Motor neuron (in vitro differentiated cells): ENCODE measurements around the gene MMAB. TPM values are rescaled to one million over a fixed set of nuclear protein-coding genes. Genes with fewer than 3 reads are reported as not detected.

Source experiments
- ATAC-seq, 8 experiments: fragments of 200-7000 bp; cut with Tn5 transposase; replicated peaks in 6 of 8; 2 replicates each; pipeline ENCODE4 v1.8.0; 2021; ENCODE audit warnings: mild to moderate bottlenecking in 8 of 8, moderate library complexity in 8 of 8
- H3K27ac ChIP-seq, 2 donors: fragments of 250-450 bp; sonication (Bioruptor Pico); 2 replicates each; pipeline ENCODE4 v1.9.0; 2021; ENCODE audit warnings: antibody characterized with exemption in 2 of 2, mild to moderate bottlenecking in 2 of 2, moderate library complexity in 1 of 2
- H3K4me1 ChIP-seq, 2 donors: fragments of 250-450 bp; sonication (Bioruptor Pico); replicated peaks in 1 of 2; 2 replicates each; pipeline ENCODE4 v1.6.1; 2021; ENCODE audit warnings: antibody characterized with exemption in 2 of 2, mild to moderate bottlenecking in 2 of 2, moderate library complexity in 1 of 2
- H3K4me3 ChIP-seq, 5 donors: fragments of 250-450 bp; sonication (Bioruptor Pico); 2 replicates each; pipeline ENCODE4 v1.9.0; 2021; ENCODE audit warnings: antibody characterized with exemption in 5 of 5, mild to moderate bottlenecking in 5 of 5, moderate library complexity in 4 of 5
- WGBS, 10 experiments: fragments of 450-650 bp; shearing (Covaris generic); methylation state at CpG; one replicate each; pipeline ENCODE4 v1.0.0; 2022; 5-methylcytosine and 5-hydroxymethylcytosine counted together
- in situ Hi-C, 9 experiments: fragments of 400-800 bp; cut with MboI; loops; one replicate each; pipeline ENCODE4 v1.15.0; 2021; ENCODE audit warnings: low sequenced_read_pairs in 9 of 9, low pct_unique_long_range_greater_than_20kb in 2 of 9; ENCODE audit not compliant: unreplicated experiment in 9 of 9
- total RNA-seq, 8 experiments: library from RNA; unstranded; fragments of 300-600 nt; gene quantifications; 2 replicates each; pipeline versions ENCODE4 v1.2.3 to v1.2.4, GENCODE V29; 2022

MMAB gene
- total RNA-seq, 8 experiments from 2014 or later: 15.1 to 74.6 (median 25.7) TPM

DNA sequence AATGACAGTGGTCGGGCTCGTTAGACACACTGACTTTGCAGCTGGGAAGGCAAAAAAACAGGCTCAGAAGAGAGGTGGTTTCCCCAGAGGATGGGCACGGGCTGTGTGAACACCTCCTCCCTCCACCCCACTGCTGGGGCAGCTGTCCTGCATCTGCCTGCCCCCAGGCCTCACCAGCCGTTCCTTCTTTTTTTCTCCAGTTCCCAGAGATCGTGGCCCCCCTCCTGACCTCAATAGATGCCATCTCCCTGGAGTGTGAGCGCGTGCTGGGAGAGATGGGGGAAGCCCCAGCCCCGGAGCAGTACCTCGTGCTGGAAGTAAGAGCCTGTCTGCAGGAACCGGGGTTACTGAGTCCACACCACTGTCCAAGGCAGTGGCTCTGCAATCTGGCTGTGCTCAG is 17.7 kb upstream of the MMAB start:
- Histone ChIP-seq H3K27ac (no peak overlapping the region), H3K4me3 (no peak overlapping the region), H3K4me1 (peaks cover 3 to 12% of the 10 kb centered on the region in 2 donors)
- ATAC-seq: no peak
- in situ Hi-C loops: loop anchor here in 5 of 9 experiments (10.0 to 25.0 kb wide), 3 partner anchors 171 to 296 kb away; partner anchors contain the start of gene GLTP (in 2 of the 5)
- WGBS, 10 experiments: 20 to 100% (median 84%) methylated on average over 1 to 5 of the region's 10 CpGs; no CpG with 5 or more reads in 3 of the 10 experiments

DNA sequence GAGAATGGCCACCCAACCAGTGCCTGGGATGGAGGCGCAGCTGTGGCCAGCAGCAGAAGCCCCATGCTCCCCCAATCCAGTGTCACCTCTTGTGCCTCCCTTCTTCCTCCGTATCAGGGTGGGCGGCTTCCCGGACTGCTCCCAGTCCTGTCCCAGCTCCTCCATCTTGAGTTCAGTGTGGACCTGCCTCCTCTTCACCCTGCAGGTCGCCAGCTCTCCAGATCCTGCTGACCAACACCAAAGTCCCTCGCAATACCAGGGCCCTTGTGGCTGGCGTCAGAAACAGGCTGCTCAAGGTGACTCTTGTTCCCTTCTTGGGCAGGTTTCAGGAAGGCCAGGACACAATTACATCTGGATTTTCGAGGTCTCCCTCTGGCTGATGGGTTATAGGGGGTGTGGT is 17.3 kb upstream of the MMAB start:
- no peak overlapping the region for H3K4me3 ChIP-seq
- H3K27ac ChIP-seq: no peak overlapping the region
- H3K4me1 ChIP-seq: peaks cover 3 to 12% of the 10 kb centered on the region in 2 donors
- no peak for ATAC-seq
- WGBS, 10 experiments: 29 to 100% (median 87%) methylated on average over 1 to 7 of the region's 8 CpGs; no CpG with 5 or more reads in 3 of the 10 experiments
- in situ Hi-C loops: loop anchor here in 5 of 9 experiments (10.0 to 25.0 kb wide), 3 partner anchors 172 to 297 kb away; partner anchors contain the start of gene GLTP (in 2 of the 5)

DNA sequence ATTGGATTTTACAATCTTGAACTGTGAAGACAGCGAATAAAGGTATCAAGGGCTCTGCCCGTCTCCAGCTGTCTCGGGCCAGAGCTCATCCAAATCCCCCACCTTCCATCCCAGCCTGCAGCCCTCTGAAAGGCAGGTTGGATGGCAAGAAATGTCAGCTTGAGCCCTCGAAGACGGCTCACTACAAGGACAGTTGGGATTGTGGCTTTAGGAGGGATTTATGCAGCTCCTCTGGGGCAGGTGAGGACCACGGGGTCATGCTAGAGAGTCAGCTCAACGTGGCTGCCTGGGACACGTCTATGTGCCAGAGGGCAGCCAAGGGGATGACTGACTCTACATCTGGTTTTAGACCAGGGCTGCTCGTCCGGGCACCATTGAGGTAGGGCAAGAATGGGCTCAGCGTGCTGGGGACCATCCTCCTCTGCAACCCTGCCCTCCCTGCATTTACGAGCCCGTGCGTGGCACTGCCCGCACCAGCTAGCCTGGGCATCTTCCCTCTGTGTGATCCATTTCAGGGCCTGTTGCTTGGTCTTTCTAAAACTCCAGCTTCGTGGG is 16.5 kb upstream of the MMAB start:
- Histone ChIP-seq H3K27ac (no peak overlapping the region), H3K4me1 (peaks cover 3 to 12% of the 10 kb centered on the region in 2 donors), H3K4me3 (no peak overlapping the region)
- ATAC-seq: no peak
- in situ Hi-C loops: loop anchor here in 5 of 9 experiments (10.0 to 25.0 kb wide), 3 partner anchors 173 to 298 kb away; partner anchors contain the start of gene GLTP (in 2 of the 5)
- WGBS, 10 experiments: 78 to 100% (median 97%) methylated on average over 1 to 10 of the region's 16 CpGs; no CpG with 5 or more reads in 2 of the 10 experiments

DNA sequence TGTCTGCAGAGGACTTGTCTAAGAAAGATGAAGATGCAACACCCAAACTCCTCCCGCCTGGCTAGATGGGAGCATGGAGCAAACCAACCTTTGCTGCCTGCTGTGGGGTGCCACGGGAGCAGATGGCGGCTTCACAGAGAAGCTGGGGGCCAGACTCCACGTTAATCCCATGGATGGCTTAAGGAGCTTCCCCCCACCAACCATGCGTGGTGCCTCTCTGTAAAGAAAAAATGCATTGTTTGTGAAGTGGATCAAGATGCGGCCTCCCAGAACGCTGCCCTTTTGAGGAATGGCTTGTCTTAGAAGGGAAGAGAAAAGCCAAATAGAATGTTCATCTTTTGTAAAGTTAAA is 15.9 kb upstream of the MMAB start:
- Histone ChIP-seq H3K4me1 (peaks cover 3 to 12% of the 10 kb centered on the region in 2 donors), H3K4me3 (no peak overlapping the region), H3K27ac (peak overlapping the region in 1 of 2 donors; percentile 41)
- no peak for ATAC-seq
- WGBS, 10 experiments: 64 to 89% (median 81%) methylated on average over 2 to 6 of the region's 7 CpGs; no CpG with 5 or more reads in 5 of the 10 experiments
- in situ Hi-C loops: loop anchor here in 3 of 9 experiments (25.0 kb wide), 2 partner anchors 173 to 298 kb away; partner anchors contain the start of gene GLTP (in 2 of the 3)

DNA sequence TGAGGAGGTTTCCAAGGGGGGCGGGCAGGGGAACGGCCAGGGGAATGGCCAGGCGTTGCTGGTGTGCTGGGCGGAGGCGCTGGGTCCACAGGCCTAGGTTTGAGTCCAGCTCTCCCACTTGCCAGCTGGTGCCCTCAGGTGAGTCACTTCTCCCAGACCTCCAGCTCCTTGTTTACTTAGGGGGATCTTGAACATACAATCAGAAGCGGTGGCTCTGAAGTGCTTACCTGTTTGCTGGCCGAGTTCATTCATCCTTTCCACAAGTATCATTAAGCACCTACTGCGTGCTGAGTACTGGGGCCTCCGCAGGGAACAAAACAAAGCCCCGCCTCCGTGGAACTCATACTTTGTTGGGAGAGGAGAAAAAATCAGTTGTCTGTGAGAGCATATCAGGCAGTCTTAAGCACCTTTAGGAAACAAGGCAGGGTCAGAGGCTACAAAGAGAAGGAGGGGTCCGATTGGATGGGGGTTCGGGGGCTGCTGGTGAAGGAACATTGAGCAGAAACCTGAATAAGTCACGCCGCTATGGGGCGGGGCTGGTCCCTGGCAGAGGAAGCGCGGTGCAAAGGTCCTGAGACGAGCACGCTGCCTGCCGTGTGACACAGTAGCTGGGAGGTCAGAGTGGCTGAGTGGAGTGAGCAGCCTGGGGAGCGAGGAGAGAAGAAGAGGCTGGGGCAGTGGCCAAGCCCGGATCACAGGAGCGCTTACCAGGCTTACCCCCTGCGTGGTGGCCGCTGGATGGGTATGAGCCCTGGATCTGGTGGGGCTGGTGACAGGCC is 15.3 kb upstream of the MMAB start:
- Histone ChIP-seq H3K4me3 (no peak overlapping the region), H3K4me1 (peaks cover 3 to 12% of the 10 kb centered on the region in 2 donors), H3K27ac (peak overlapping the region in 1 of 2 donors; percentile 41)
- 33 to 100% (median 80%) methylated on average over 1 to 13 of the region's 26 CpGs; no CpG with 5 or more reads in 1 of the 10 experiments for WGBS, 10 experiments
- peak in 3 of 8 experiments; percentile 16 to 33 (median 29) for ATAC-seq
- in situ Hi-C loops: loop anchor here in 3 of 9 experiments (25.0 kb wide), 2 partner anchors 174 to 299 kb away; partner anchors contain the start of gene GLTP (in 2 of the 3)

DNA sequence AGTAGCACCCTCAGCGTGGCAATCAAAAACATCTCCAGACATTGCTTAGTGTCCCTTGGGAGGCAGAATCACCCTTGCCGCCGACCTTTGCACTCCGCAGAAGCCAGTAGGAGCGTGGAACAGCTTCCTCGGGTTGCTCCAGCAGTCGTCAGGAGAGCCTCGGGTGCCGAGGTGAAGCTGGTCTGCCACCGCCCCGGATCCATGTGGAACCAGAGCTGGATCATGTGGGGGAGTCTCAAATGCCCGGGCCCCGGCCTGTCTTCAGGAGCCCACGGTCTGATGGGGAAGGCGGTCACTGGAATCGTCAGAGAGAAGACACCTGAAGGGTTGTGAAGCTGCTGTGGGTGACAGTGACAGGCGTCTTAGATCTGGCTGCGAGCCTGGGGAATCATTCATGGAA is 14.6 kb upstream of the MMAB start:
- ATAC-seq: peak in 1 of 8 experiments; percentile 9
- in situ Hi-C loops: loop anchor here in 3 of 9 experiments (25.0 kb wide), 2 partner anchors 174 to 299 kb away; partner anchors contain the start of gene GLTP (in 2 of the 3)
- WGBS, 10 experiments: 60 to 100% (median 94%) methylated on average over 1 to 10 of the region's 18 CpGs; no CpG with 5 or more reads in 4 of the 10 experiments
- peaks cover 3 to 12% of the 10 kb centered on the region in 2 donors for H3K4me1 ChIP-seq
- no peak overlapping the region for H3K4me3 ChIP-seq
- H3K27ac ChIP-seq: no peak overlapping the region

DNA sequence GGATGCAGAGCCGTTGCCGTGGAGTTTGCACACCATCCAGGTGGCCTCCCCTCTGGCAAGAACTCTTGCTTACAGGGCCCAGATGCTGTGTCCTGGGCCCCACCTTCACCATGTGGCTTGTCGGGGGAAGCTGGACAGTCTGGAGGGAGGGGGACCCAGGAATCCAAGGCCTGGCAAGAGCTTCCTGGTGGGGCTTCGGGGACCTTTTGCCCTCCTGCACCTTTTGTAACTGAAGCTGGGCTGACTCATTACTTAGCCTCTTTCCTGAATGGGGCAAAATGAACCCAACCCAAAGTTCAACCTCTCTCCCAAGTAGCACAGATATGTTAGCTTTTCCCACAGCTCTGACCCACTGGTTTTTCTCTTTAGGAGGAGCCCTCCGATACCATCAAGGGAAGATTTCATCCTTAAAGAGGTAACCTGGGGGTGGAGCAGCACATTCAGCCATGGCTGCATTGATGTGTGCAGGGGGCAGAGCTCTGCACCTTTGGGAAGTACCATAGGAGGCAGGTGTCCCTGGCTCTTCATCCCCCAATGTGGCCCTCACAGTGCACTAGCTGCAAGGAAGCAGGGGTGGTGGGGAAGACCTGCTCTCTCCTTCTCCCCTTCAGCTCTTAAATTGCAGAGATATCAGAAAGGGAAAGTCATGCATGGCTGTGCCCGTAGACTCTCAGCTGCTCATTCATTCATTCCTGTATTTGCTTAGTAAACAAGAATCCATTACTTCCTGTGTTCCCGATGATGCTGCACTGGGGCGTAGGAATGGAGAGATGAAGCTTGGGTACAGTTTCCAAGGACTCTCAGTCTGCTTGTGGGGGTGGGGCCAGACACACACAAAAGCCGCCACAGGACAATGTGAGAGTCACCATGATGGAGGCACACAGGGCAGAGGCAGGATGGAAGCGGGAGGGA is 13.3 kb upstream of the MMAB start:
- H3K4me3 ChIP-seq: no peak overlapping the region
- WGBS, 10 experiments: 33 to 100% (median 83%) methylated on average over 1 to 8 of the region's 10 CpGs; no CpG with 5 or more reads in 3 of the 10 experiments
- H3K27ac ChIP-seq: no peak overlapping the region
- in situ Hi-C loops: loop anchor here in 3 of 9 experiments (25.0 kb wide), 2 partner anchors 176 to 301 kb away; partner anchors contain the start of gene GLTP (in 2 of the 3)
- ATAC-seq: peak in 5 of 8 experiments; percentile 81 to 95 (median 84)
- peaks cover 3 to 12% of the 10 kb centered on the region in 2 donors for H3K4me1 ChIP-seq

DNA sequence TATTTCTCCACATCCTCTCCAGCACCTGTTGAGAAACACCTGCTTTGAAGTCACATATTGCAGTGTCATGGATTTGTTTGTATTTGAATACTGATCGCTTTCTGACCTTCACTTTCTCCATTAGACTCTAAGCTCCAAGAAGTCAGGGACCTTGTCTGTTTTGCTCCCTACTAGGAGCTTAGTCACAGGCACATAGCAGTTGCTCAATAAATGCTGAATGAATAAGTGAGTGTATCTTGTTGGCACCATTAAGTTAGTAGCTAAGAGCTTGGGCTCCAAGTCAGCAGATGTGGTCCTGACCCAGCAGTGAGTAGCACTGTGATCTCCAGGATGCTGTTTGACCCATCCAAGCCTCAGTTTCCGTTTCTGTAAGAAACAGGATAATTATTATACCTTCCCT is 10.4 kb upstream of the MMAB start:
- Histone ChIP-seq H3K4me3 (no peak overlapping the region), H3K27ac (no peak overlapping the region), H3K4me1 (peaks cover 3 to 10% of the 10 kb centered on the region in 2 donors)
- ATAC-seq: no peak
- WGBS, 10 experiments: 76 to 100% (median 100%) methylated on average over 1 to 2 of the region's 2 CpGs; no CpG with 5 or more reads in 5 of the 10 experiments
- in situ Hi-C loops: loop anchor here in 3 of 9 experiments (25.0 kb wide), 2 partner anchors 179 to 304 kb away; partner anchors contain the start of gene GLTP (in 2 of the 3)

DNA sequence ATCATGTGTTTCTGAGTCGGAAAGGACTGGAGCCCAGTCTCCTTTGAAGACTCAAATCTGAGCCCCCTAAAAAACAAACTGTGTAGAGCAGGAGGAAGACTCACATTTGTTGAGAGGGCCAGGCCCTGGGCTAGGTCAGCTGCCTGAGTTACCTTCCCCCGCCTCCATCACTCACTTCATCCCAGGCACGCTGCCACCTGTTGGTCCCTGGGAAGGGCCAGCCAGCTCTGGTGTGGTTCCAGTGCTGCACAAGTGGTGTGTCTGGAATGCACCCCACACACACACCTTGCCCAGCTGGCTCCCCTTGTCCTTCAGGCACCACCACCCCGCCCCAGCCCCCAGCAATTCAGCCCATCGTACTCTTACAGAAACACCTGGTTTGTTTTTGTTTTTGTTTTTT is 9.3 kb upstream of the MMAB start:
- H3K27ac ChIP-seq: no peak overlapping the region
- ATAC-seq: peak in 1 of 8 experiments; percentile 5
- H3K4me3 ChIP-seq: no peak overlapping the region
- in situ Hi-C loops: loop anchor here in 3 of 9 experiments (25.0 kb wide), 2 partner anchors 180 to 305 kb away; partner anchors contain the start of gene GLTP (in 2 of the 3)
- peaks cover 3 to 10% of the 10 kb centered on the region in 2 donors for H3K4me1 ChIP-seq
- 80% methylated on average over 1 of the region's 5 CpGs; no CpG with 5 or more reads in 9 of the 10 experiments for WGBS, 10 experiments

DNA sequence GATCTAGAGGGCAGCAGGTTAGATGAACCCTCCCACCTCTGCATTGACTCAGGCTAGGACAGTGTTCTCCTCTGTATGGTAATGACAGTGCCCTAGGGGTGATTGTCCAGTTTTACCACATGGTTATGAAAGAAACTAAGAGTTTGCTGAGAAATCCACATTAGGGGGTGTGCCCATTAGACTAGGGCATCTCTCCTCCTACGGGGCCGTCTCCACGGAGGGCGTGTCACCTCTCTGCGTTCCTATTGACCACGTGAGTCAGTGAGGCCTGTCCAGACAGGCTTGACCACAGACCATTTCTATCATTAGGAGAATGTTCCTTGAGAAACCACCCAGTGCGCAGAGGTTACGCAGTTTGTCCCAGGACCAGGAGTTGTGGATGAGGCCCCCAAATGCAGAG is 8.6 kb upstream of the MMAB start:
- H3K4me1 ChIP-seq: peaks cover 2 to 6% of the 10 kb centered on the region in 2 donors
- peak in 4 of 8 experiments; percentile 24 to 98 (median 78) for ATAC-seq
- H3K4me3 ChIP-seq: no peak overlapping the region
- in situ Hi-C loops: loop anchor here in 3 of 9 experiments (25.0 kb wide), 2 partner anchors 180 to 305 kb away; partner anchors contain the start of gene GLTP (in 2 of the 3)
- 20 to 100% (median 85%) methylated on average over 1 to 7 of the region's 8 CpGs; no CpG with 5 or more reads in 4 of the 10 experiments for WGBS, 10 experiments
- H3K27ac ChIP-seq: no peak overlapping the region

DNA sequence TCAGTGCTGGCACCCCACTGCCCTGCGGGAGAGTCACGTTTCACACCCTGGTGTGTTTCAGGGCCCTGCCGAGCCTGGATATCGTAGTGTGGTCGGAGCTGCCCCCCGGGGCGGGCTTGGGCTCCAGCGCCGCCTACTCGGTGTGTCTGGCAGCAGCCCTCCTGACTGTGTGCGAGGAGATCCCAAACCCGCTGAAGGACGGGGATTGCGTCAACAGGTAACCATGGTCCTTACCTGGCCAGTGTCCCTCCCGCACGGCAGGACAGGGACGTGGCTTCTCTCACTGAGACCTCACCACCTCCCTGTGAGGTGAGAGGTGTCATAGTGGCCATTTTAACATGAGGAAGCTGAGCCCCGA is 8.0 kb upstream of the MMAB start:
- WGBS, 10 experiments: 79 to 100% (median 95%) methylated on average over 1 to 6 of the region's 18 CpGs; no CpG with 5 or more reads in 5 of the 10 experiments
- Histone ChIP-seq H3K27ac (no peak overlapping the region), H3K4me1 (peaks cover 0 to under 1% of the 10 kb centered on the region in 2 donors), H3K4me3 (no peak overlapping the region)
- peak in 3 of 8 experiments; percentile 15 to 24 (median 21) for ATAC-seq
- in situ Hi-C loops: loop anchor here in 3 of 9 experiments (25.0 kb wide), 2 partner anchors 181 to 306 kb away; partner anchors contain the start of gene GLTP (in 2 of the 3)
